Smooth muscle cell of the brain vasculature (primary cell): ENCODE results near the gene MLIP.
A peak's percentile ranks its signal among the peaks of the same experiment; 100 is the strongest.
"Not testable (repeated sequence)": the region's sequence is repeated elsewhere in the genome, so short reads cannot be mapped to it uniquely, and the experiment has no call there.

Experiments used
- DNase-seq: peaks from one replicate; pipeline ENCODE4 v3.0.0-alpha.2; 2012; ENCODE audit warnings: low read depth, low spot score

Gene MLIP

GRCh38 chr6:54222217-54222616, 111.0 kb downstream of the MLIP start:
- DNase-seq: no peak

GRCh38 chr6:54232703-54233102, 121.5 kb downstream of the MLIP start:
- DNase-seq: no peak

GRCh38 chr6:54234539-54234938, 123.3 kb downstream of the MLIP start:
- DNase-seq: no peak

GRCh38 chr6:54236984-54237383, 125.7 kb downstream of the MLIP start:
- DNase-seq: no peak

GRCh38 chr6:54238396-54238795, 127.2 kb downstream of the MLIP start:
- DNase-seq: peak; percentile 36

- no peak for DNase-seq
Observed at GRCh38 chr6:54243699-54244098, 132.5 kb downstream of the MLIP start.

GRCh38 chr6:54244430-54244829, 133.2 kb downstream of the MLIP start:
- DNase-seq: no peak

GRCh38 chr6:54245265-54245664, 134.0 kb downstream of the MLIP start:
- no peak for DNase-seq

- no peak for DNase-seq
Observed at GRCh38 chr6:54248319-54248718, 137.1 kb downstream of the MLIP start.

GRCh38 chr6:54248994-54249393, 137.8 kb downstream of the MLIP start:
- no peak for DNase-seq

- DNase-seq: not testable (repeated sequence)
Observed at GRCh38 chr6:54249812-54250211, 138.6 kb downstream of the MLIP start.

- no peak for DNase-seq
Observed at GRCh38 chr6:54252496-54252895, 141.3 kb downstream of the MLIP start.

GRCh38 chr6:54252916-54253315, 141.7 kb downstream of the MLIP start:
- DNase-seq: no peak

- no peak for DNase-seq
Observed at GRCh38 chr6:54254886-54255285, 143.6 kb downstream of the MLIP start.

GRCh38 chr6:54255886-54256285, 144.6 kb downstream of the MLIP start:
- DNase-seq: no peak

GRCh38 chr6:54260025-54260424, 148.8 kb downstream of the MLIP start:
- DNase-seq: no peak

GRCh38 chr6:54262499-54262898, 151.3 kb downstream of the MLIP start:
- no peak for DNase-seq

GRCh38 chr6:54262971-54263370, 151.7 kb downstream of the MLIP start:
- no peak for DNase-seq

GRCh38 chr6:54264581-54265272, 153.5 kb downstream of the MLIP start:
- DNase-seq: no peak

GRCh38 chr6:54266400-54266923, 155.2 kb downstream of the MLIP start:
- no peak for DNase-seq

GRCh38 chr6:54267798-54268197, 156.6 kb downstream of the MLIP start:
- DNase-seq: peak; percentile 40

GRCh38 chr6:54273214-54273820, 162.1 kb downstream of the MLIP start:
- DNase-seq: no peak

GRCh38 chr6:54274383-54274782, 163.1 kb downstream of the MLIP start:
- no peak for DNase-seq
